GM18505 (cell line): Measurements from ENCODE around the gene TDRD9.
"Not testable (repeated sequence)": the region's sequence is repeated elsewhere in the genome, so short reads cannot be mapped to it uniquely, and the experiment has no call there.

Experiments
- ATAC-seq: cut with Tn5 transposase; IDR thresholded peaks from one replicate; pipeline ENCODE4 v1.9.1; 2021; ENCODE audit not compliant: unreplicated experiment
- POLR2A ChIP-seq: IDR thresholded peaks from 4 replicates; pipeline ENCODE4 v1.6.1; 2011; ENCODE audit warnings: borderline replicate concordance; ENCODE audit not compliant: insufficient read depth, insufficient read length; ENCODE audit errors: extremely low read depth

Gene TDRD9

GRCh38 chr14:103887557-103888115, 40.6 kb upstream of the TDRD9 start:
- no peak for ATAC-seq
- no peak for TF ChIP-seq POLR2A

- not testable (repeated sequence) for ATAC-seq
Observed at GRCh38 chr14:103889002-103889312, 39.3 kb upstream of the TDRD9 start.

GRCh38 chr14:103889313-103890051, 38.8 kb upstream of the TDRD9 start:
- TF ChIP-seq POLR2A: no peak
- ATAC-seq: no peak

- TF ChIP-seq POLR2A: no peak
- ATAC-seq: no peak
Observed at GRCh38 chr14:103890052-103890371, 38.2 kb upstream of the TDRD9 start.

GRCh38 chr14:103890821-103891666, 37.2 kb upstream of the TDRD9 start:
- no peak for TF ChIP-seq POLR2A
- ATAC-seq: no peak

GRCh38 chr14:103891667-103892215, 36.5 kb upstream of the TDRD9 start:
- no peak for ATAC-seq
- no peak for TF ChIP-seq POLR2A

GRCh38 chr14:103892247-103892646, 36.0 kb upstream of the TDRD9 start:
- TF ChIP-seq POLR2A: no peak
- no peak for ATAC-seq

- ATAC-seq: no peak
- no peak for TF ChIP-seq POLR2A
Observed at GRCh38 chr14:103894034-103894722, 34.1 kb upstream of the TDRD9 start.

GRCh38 chr14:103894723-103895059, 33.6 kb upstream of the TDRD9 start:
- no peak for TF ChIP-seq POLR2A
- ATAC-seq: no peak

- ATAC-seq: no peak
Observed at GRCh38 chr14:103896578-103896977, 31.7 kb upstream of the TDRD9 start.

GRCh38 chr14:103897075-103897947, 30.9 kb upstream of the TDRD9 start:
- no peak for TF ChIP-seq POLR2A
- no peak for ATAC-seq

More at GRCh38 chr14:103896578-103896977, 31.7 kb upstream of the TDRD9 start:
- TF ChIP-seq POLR2A: no peak

GRCh38 chr14:103898204-103898603, 30.1 kb upstream of the TDRD9 start:
- no peak for TF ChIP-seq POLR2A
- no peak for ATAC-seq
